KMS-11 (cell line): Measurements from ENCODE around the gene BMPR1A.

Source experiments
- H2AFZ ChIP-seq: fragments of 200-600 bp; sonication (generic); 2 replicates; pipeline ENCODE4 v1.6.1; 2016; ENCODE audit warnings: antibody characterized with exemption, mixed run types, low read depth
- H3K27ac ChIP-seq: fragments of 200-600 bp; sonication (generic); 2 replicates; pipeline ENCODE4 v1.6.1; 2016; ENCODE audit warnings: mild to moderate bottlenecking, mixed run types
- H3K27me3 ChIP-seq: fragments of 200-600 bp; sonication (generic); 2 replicates; pipeline ENCODE4 v1.6.1; 2017; ENCODE audit warnings: mild to moderate bottlenecking, low read depth, mixed run types, moderate library complexity; ENCODE audit not compliant: insufficient read depth
- H3K36me3 ChIP-seq: fragments of 200-600 bp; sonication (generic); 2 replicates; pipeline ENCODE4 v1.6.1; 2017; ENCODE audit warnings: mild to moderate bottlenecking, mixed run types; ENCODE audit not compliant: insufficient read depth
- H3K4me1 ChIP-seq: fragments of 200-600 bp; sonication (generic); 2 replicates; pipeline ENCODE4 v1.6.1; 2016; ENCODE audit warnings: mild to moderate bottlenecking, low read depth, mixed run types; ENCODE audit not compliant: poor library complexity, severe bottlenecking
- H3K4me2 ChIP-seq: fragments of 200-600 bp; sonication (generic); 2 replicates; pipeline ENCODE4 v1.7.0; 2016; ENCODE audit warnings: mild to moderate bottlenecking, mixed run types
- H3K4me3 ChIP-seq: fragments of 200-600 bp; sonication (generic); IDR thresholded peaks from 2 replicates; pipeline ENCODE4 v1.6.1; 2017; ENCODE audit warnings: low read depth, low read length, mixed read lengths; ENCODE audit not compliant: insufficient read depth
- H3K79me2 ChIP-seq: fragments of 200-600 bp; sonication (generic); 2 replicates; pipeline ENCODE4 v1.6.1; 2016; ENCODE audit warnings: low read depth, mixed run types; ENCODE audit not compliant: insufficient read depth
- H3K9ac ChIP-seq: fragments of 200-600 bp; sonication (generic); 2 replicates; pipeline ENCODE4 v1.6.1; 2016; ENCODE audit warnings: mild to moderate bottlenecking, mixed run types
- H4K20me1 ChIP-seq: fragments of 200-600 bp; sonication (generic); 2 replicates; pipeline ENCODE4 v1.6.1; 2016; ENCODE audit warnings: mild to moderate bottlenecking, mixed run types; ENCODE audit not compliant: insufficient read depth
- TF ChIP-seq, protein P1 (sequence below): fragments of 200-600 bp; sonication (generic); conservative IDR thresholded peaks from 2 replicates; pipeline ENCODE4 v1.6.1; 2017; ENCODE audit warnings: low read depth, mild to moderate bottlenecking, antibody characterized with exemption, low read length, moderate library complexity, mixed read lengths

BMPR1A gene

GRCh38 chr10:86753051-86753450 is 3.4 kb upstream of the BMPR1A start:
- no peak overlapping the region for H2AFZ ChIP-seq

DNA sequence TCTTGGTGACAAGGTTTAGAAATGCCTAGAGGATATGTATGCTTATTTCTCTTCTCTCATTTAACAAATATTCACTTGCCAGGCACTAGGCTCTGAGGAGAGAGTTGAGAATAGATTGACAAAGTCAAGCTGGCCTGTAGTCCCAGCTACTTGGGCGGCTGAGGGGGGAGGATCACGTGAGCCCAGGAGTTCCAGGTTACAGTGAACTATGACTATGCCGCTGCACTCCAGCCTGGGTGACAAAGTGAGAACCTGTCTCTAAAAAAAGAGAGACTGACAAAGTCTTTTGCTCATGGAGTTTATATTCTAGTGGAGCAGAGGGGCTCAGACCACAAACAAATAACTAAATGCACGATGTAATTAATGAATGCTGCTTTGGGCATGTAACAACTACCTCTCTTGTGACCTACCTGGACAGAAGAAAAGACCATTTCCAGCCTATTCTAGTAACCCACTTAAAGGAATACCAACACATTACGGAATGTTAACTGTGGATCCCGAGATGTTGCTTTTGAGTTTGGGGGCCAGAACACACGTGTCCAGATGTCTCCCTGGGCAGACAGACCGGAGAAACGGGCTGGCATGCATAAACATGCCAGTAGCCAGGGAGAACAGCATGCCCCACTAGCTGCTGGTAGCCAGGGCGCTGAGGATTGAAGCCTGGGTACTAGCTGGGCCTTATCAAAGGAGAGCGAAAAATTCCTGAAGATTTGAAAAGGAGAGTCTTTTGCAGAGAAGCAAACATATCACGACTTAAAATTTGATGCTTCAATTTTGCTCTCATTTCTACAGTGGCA is 2.6 kb upstream of the BMPR1A start:
- Histone ChIP-seq H2AFZ (no peak overlapping the region), H3K4me1 (peaks cover 19% of the 10 kb centered on the region), H3K9ac (no peak overlapping the region), H3K79me2 (no peaks in the 10 kb centered on the region; the same call in 1 of the 2 replicates), H3K36me3 (no peaks in the 10 kb centered on the region), H3K4me2 (no peak overlapping the region), H3K27ac (no peak overlapping the region), H3K27me3 (no peaks in the 10 kb centered on the region), H4K20me1 (no peaks in the 10 kb centered on the region), H3K4me3 (no peak overlapping the region)
- TF ChIP-seq, protein P1, sequence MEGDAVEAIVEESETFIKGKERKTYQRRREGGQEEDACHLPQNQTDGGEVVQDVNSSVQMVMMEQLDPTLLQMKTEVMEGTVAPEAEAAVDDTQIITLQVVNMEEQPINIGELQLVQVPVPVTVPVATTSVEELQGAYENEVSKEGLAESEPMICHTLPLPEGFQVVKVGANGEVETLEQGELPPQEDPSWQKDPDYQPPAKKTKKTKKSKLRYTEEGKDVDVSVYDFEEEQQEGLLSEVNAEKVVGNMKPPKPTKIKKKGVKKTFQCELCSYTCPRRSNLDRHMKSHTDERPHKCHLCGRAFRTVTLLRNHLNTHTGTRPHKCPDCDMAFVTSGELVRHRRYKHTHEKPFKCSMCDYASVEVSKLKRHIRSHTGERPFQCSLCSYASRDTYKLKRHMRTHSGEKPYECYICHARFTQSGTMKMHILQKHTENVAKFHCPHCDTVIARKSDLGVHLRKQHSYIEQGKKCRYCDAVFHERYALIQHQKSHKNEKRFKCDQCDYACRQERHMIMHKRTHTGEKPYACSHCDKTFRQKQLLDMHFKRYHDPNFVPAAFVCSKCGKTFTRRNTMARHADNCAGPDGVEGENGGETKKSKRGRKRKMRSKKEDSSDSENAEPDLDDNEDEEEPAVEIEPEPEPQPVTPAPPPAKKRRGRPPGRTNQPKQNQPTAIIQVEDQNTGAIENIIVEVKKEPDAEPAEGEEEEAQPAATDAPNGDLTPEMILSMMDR = no peak

More at GRCh38 chr10:86753051-86753450, 3.4 kb upstream of the BMPR1A start:
- Histone ChIP-seq H3K9ac (no peak overlapping the region), H3K79me2 (no peaks in the 10 kb centered on the region; the same call in 1 of the 2 replicates), H4K20me1 (no peaks in the 10 kb centered on the region), H3K27ac (no peak overlapping the region), H3K27me3 (no peaks in the 10 kb centered on the region), H3K4me2 (peak overlapping the region; percentile 17; the same call in 1 of the 2 replicates), H3K4me3 (no peak overlapping the region), H3K4me1 (peaks cover 19% of the 10 kb centered on the region), H3K36me3 (no peaks in the 10 kb centered on the region)
- TF ChIP-seq, protein P1 = no peak

GRCh38 chr10:86755454-86755739 is 1.0 kb upstream of the BMPR1A start:
- H2AFZ ChIP-seq = peak overlapping the region; percentile 86
- no peaks in the 10 kb centered on the region for H3K36me3 ChIP-seq
- H3K4me2 ChIP-seq = peak overlapping the region; percentile 69
- H3K4me1 ChIP-seq = peaks cover 19% of the 10 kb centered on the region
- H3K27ac ChIP-seq = no peak overlapping the region
- H4K20me1 ChIP-seq = no peaks in the 10 kb centered on the region
- peak overlapping the region; percentile 75; the same call in 1 of the 2 replicates for H3K9ac ChIP-seq
- no peaks in the 10 kb centered on the region; the same call in 1 of the 2 replicates for H3K79me2 ChIP-seq
- H3K27me3 ChIP-seq = no peaks in the 10 kb centered on the region
- H3K4me3 ChIP-seq = no peak overlapping the region
- TF ChIP-seq, protein P1 = no peak

DNA sequence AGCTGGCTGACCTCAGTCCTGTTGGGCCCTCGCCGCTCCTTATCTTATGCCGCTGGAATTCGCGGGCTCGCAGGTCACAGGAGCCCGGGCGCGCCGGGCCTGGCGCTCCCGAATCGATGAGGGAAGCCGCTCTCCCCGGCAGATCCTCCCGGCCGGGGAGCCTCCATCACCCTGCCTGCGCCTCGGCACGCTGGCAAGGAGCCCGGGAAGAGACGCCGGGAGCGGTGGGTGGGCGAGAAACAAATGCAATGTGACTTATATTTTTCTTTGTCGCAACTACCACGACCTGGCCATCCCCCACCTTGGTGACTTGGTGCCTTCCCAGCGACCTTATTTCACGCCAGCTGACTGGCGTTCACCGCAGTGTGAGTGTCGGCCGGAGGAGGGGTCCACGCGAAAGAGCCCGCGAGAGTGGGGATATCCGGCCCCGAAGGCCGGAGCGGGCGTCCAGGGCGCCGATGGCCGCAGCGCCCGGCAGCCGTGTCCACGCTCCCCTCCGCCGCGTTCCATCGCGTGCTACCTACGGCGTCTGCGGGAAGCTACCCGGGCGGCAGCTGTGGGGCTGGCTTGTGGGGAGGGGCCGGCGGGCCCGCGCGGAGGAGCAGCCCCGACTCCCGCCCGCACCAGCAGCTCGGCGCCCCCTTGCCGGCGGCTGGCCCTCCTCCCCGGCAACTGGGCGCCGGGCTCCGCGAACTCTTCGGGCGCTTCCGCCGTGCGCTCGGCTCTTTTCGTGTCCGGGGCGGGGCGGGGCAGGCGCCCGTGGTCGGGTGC is 494 bp upstream of the BMPR1A start:
- H3K27ac ChIP-seq = no peak overlapping the region
- H3K4me3 ChIP-seq = no peak overlapping the region
- no peaks in the 10 kb centered on the region for H3K27me3 ChIP-seq
- H3K36me3 ChIP-seq = no peaks in the 10 kb centered on the region
- no peaks in the 10 kb centered on the region; the same call in 1 of the 2 replicates for H3K79me2 ChIP-seq
- H2AFZ ChIP-seq = peak overlapping the region; percentile 86
- H4K20me1 ChIP-seq = no peaks in the 10 kb centered on the region
- peaks cover 19% of the 10 kb centered on the region for H3K4me1 ChIP-seq
- peak overlapping the region; percentile 75 for H3K9ac ChIP-seq
- TF ChIP-seq, protein P1 = no peak
- peak overlapping the region; percentile 69 for H3K4me2 ChIP-seq
